Mucosa of descending colon (tissue), 3 donors: Measurements from ENCODE around the gene CLECL1. TPM values are rescaled to one million over a fixed set of nuclear protein-coding genes. Genes with fewer than 3 reads are reported as not detected.
"Not testable (repeated sequence)": the region's sequence is repeated elsewhere in the genome, so short reads cannot be mapped to it uniquely, and the experiment has no call there.

ENCODE experiments used
- ATAC-seq: fragments of 200-7000 bp; cut with Tn5 transposase; one replicate; pipeline ENCODE4 v1.9.1; 2020; ENCODE audit warnings: mild to moderate bottlenecking, moderate library complexity
- DNase-seq, 3 donors: peaks; one replicate each; pipeline ENCODE4 v3.0.0-alpha.2; 2020
- H3K36me3 ChIP-seq: fragments of 200-600 bp; one replicate; pipeline ENCODE4 v1.8.0; 2021; ENCODE audit warnings: low read depth, mild to moderate bottlenecking
- H3K4me1 ChIP-seq: fragments of 200-600 bp; one replicate; pipeline ENCODE4 v1.8.0; 2021; ENCODE audit warnings: low read depth, mild to moderate bottlenecking
- H3K4me3 ChIP-seq: fragments of 200-600 bp; one replicate; pipeline ENCODE4 v1.8.0; 2021; ENCODE audit warnings: mild to moderate bottlenecking
- H3K9me3 ChIP-seq: fragments of 200-600 bp; one replicate; pipeline ENCODE4 v1.8.0; 2021; ENCODE audit warnings: mild to moderate bottlenecking
- intact Hi-C, 2 donors: fragments of 100-400 bp; cut with DNase I in 1 of 2; cut with micrococcal nuclease in 1 of 2; formaldehyde crosslinking; loops; one replicate each; pipeline versions ENCODE4 v1.11.0 to v1.11.1; 2022; cut with DNase I, micrococcal nuclease
- total RNA-seq, 3 donors: library from RNA; stranded (reverse); fragmentation: NEBNext Ultra II Directional in 2 of 3; extraction: Animal tissue kit (Norgen Biotek cat#: 25700) in 2 of 3; gene quantifications; one replicate each; pipeline versions ENCODE4 v1.2.1 to v1.2.4, GENCODE V29; 2021 to 2023
- TF ChIP-seq, protein P1 (sequence below): fragments of 200-600 bp; IDR thresholded peaks from one replicate; pipeline ENCODE4 v1.8.0; 2022; ENCODE audit warnings: antibody characterized with exemption, mild to moderate bottlenecking
- donor health status: DM: no; HTN: no; CAD: no; lungs with moderate emphysema.
- donor health status: DM: no; HTN: no; CAD: no.
- donor health status: DM: no; HTN: yes; CAD: no.

CLECL1 gene
- total RNA-seq, 3 donors from 2014 or later = 0.51 to 0.64 TPM; not detected in 1

DNA sequence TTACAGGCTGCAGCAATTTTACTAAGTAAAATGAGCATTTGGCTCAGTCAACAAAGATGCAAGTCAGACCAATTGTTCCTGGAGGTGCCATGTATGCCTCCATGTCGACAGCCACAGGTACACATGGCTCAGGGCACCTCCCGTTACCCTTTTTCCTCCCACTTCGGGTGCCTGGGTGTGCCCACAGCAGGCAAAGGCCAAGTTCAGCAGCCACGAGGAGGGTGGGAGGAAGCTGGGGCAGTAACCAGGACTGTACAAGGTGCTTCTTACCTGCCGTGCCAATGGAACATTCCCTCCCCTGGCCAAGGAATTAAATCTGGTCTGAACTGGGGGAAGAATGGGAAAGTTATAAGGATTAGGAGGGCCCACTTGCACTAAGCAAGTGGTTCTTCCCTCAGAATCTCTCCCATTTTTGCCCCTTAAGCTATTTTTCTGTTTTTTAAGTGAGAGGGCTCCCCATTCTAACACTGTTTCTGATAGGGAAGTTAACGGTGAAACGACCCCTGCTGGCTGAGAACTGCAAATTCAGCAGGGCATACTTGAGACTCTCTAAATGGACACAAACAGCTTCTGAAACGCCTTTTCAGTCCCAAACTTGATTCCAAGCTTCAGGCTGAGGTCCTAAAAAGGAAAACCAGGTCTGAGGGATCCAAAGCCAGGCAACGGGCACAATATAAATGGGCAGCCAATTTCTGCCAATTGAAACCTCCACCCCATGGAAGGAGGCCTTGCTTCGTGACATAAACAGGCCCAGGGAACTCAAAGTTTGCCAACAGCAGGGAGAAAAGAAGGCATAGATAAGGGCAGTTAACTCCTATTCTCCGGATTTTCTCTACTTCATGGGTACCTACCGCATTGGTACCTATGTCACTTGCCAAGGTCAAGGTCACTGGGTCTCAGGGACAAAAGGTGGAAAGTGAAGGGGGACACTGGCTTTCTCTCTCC, 24.8 kb downstream of the CLECL1 start:
- TF ChIP-seq, protein P1, sequence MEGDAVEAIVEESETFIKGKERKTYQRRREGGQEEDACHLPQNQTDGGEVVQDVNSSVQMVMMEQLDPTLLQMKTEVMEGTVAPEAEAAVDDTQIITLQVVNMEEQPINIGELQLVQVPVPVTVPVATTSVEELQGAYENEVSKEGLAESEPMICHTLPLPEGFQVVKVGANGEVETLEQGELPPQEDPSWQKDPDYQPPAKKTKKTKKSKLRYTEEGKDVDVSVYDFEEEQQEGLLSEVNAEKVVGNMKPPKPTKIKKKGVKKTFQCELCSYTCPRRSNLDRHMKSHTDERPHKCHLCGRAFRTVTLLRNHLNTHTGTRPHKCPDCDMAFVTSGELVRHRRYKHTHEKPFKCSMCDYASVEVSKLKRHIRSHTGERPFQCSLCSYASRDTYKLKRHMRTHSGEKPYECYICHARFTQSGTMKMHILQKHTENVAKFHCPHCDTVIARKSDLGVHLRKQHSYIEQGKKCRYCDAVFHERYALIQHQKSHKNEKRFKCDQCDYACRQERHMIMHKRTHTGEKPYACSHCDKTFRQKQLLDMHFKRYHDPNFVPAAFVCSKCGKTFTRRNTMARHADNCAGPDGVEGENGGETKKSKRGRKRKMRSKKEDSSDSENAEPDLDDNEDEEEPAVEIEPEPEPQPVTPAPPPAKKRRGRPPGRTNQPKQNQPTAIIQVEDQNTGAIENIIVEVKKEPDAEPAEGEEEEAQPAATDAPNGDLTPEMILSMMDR = peak; percentile 56
- H3K9me3 ChIP-seq = no peaks in the 10 kb centered on the region

DNA sequence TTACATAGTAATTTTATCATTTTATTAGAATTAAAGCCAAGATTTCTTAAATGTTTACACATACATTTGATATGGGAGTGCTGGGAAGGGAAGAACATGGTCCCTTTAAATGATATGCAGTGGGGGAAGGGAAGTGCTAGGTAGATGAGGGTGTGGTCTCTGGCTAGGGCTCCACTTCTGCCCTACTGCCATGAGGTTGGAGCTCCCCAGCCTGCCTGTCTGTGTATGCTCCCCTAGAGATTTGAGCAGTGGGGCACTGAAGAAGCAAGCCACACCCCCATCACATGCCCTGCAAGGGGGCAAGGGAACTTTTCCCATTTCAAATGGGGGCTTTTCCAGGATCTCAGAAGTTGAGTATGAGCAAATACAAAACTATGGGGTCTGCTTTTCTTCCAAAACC, 25.5 kb downstream of the CLECL1 start:
- H3K9me3 ChIP-seq = no peaks in the 10 kb centered on the region
- intact Hi-C loops = loop anchor here in 1 of 2 donors (10.0 kb wide), 1 partner anchor 73 kb away; no protein-coding TSS in a partner anchor
- no peaks in the 10 kb centered on the region for H3K36me3 ChIP-seq
- ATAC-seq (peak; percentile 59), DNase-seq (peak in 1 of 3 donors; percentile 54)
- TF ChIP-seq, protein P1 = no peak
- no peaks in the 10 kb centered on the region for H3K4me1 ChIP-seq
- no peak overlapping the region for H3K4me3 ChIP-seq

More for the DNA sequence above, 24.8 kb downstream of the CLECL1 start:
- Histone ChIP-seq H3K36me3 (no peaks in the 10 kb centered on the region), H3K4me1 (no peaks in the 10 kb centered on the region), H3K4me3 (no peak overlapping the region)
- peak; percentile 41 to 69 (median 54) for DNase-seq
- peak; percentile 85 for ATAC-seq
- intact Hi-C loops = loop anchor here (2.0 to 10.0 kb wide), 2 partner anchors 73 kb away; no protein-coding TSS in a partner anchor

DNA sequence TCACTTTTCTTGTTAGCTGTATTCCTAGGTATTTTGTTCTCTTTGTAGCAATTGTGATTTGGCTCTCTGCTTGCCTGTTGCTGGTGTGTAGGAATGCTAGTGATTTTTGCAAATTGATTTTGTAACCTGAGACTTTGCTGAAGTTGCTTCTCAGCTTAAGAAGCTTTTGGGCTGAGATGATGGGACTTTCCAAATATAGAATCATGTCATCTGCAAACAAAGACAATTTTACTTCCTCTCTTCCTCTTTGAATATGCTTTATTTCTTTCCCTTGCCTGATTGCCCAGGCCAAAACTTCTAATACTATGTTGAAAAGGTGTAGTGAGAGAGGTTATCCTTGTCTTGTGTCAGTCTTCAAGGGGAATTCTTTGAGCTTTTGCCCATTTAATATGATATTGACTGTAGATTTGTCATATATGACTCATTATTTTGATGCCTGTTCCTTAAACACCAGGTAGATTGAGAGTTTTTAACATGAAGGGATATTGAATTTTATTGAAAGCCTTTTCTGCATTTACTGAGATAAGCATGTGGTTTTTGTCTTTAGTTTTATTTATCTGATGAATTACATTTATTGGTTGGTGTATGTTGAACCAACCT, 26.7 kb downstream of the CLECL1 start:
- Histone ChIP-seq H3K9me3 (no peaks in the 10 kb centered on the region), H3K36me3 (no peaks in the 10 kb centered on the region), H3K4me1 (no peaks in the 10 kb centered on the region), H3K4me3 (no peak overlapping the region)
- DNase-seq (no peak), ATAC-seq (no peak)
- intact Hi-C loops = loop anchor here in 1 of 2 donors (10.0 kb wide), 1 partner anchor 71 kb away; no protein-coding TSS in a partner anchor
- TF ChIP-seq, protein P1 = no peak

DNA sequence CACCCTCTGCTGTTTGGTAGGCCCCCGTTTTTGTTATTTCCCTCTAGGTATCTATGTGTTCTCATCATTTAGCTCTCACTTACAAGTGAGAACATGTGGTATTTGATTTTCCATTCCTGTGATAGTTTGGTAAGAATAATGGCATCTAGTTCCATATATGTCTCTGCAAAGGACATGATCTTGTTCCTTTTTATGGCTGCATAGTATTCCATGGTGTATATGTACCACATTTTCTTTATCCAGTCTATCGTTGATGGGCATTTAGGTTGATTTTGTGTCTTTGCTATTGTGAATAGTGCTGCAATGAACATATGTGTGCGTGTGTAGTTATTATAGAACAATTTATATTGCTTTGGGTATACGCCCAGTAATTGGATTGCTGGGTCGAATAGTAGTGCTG, 28.3 kb downstream of the CLECL1 start:
- not testable (repeated sequence) for H3K4me3 ChIP-seq, ATAC-seq, H3K9me3 ChIP-seq, H3K36me3 ChIP-seq, DNase-seq, H3K4me1 ChIP-seq
- intact Hi-C loops = loop anchor here in 1 of 2 donors (10.0 kb wide), 1 partner anchor 70 kb away; no protein-coding TSS in a partner anchor

DNA sequence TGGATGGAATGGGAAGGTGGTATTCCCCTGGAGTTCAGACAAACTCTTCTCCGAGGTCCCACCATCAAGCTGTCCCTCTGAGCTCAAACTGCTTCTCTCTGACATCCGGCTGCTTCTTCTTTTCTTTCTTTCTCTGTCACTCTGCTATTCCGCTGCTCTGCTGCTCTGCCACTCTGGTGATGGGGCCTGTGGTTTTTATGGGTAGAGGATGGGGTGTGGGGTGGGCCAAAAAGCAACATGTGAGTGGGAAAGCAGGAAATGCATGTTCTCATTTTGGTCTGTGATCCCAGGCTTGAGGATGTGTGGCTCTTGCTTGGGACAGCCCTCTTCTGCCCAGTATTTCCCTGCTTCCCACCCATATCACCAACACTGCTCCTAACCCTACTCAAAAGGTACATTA, 30.6 kb downstream of the CLECL1 start:
- DNase-seq (peak in 2 of 3 donors; percentile 35 to 52), ATAC-seq (peak; percentile 70)

More for the DNA sequence above, 30.6 kb downstream of the CLECL1 start:
- TF ChIP-seq, protein P1 = no peak
- Histone ChIP-seq H3K36me3 (no peaks in the 10 kb centered on the region), H3K4me3 (no peak overlapping the region), H3K9me3 (no peaks in the 10 kb centered on the region), H3K4me1 (no peaks in the 10 kb centered on the region)
- intact Hi-C loops = loop anchor here in 1 of 2 donors (10.0 kb wide), 1 partner anchor 67 kb away; no protein-coding TSS in a partner anchor
